Endodermal cell (in vitro differentiated cells): Measurements from ENCODE around the gene WDR91. TPM values are rescaled to one million over a fixed set of nuclear protein-coding genes. Genes with fewer than 3 reads are reported as not detected.
"Not testable (repeated sequence)": the region's sequence is repeated elsewhere in the genome, so short reads cannot be mapped to it uniquely, and the experiment has no call there.

ENCODE experiments used
- DNase-seq: peaks from one replicate; pipeline ENCODE4 v3.0.0-alpha.2; 2017
- H3K27ac ChIP-seq: 2 replicates; pipeline ENCODE4 v1.5.1; 2013; ENCODE audit warnings: mild to moderate bottlenecking, low read depth, low read length, moderate library complexity
- H3K27me3 ChIP-seq: 2 replicates; pipeline ENCODE4 v1.6.1; 2013; ENCODE audit warnings: mild to moderate bottlenecking, low read length, moderate library complexity; ENCODE audit not compliant: insufficient read depth, control insufficient read depth, poor library complexity, severe bottlenecking
- H3K36me3 ChIP-seq: 2 replicates; pipeline ENCODE4 v1.7.0; 2013; ENCODE audit warnings: mild to moderate bottlenecking, low read length, moderate library complexity; ENCODE audit not compliant: control insufficient read depth, insufficient read depth
- H3K4me1 ChIP-seq: one replicate; pipeline ENCODE4 v1.7.0; 2013; ENCODE audit warnings: low read length; ENCODE audit not compliant: control insufficient read depth, insufficient read depth
- H3K4me3 ChIP-seq: 2 replicates; pipeline ENCODE4 v1.5.1; 2013; ENCODE audit warnings: mild to moderate bottlenecking, low read length, moderate library complexity
- H3K9ac ChIP-seq: 2 replicates; pipeline ENCODE4 v1.6.1; 2013; ENCODE audit warnings: mild to moderate bottlenecking, low read length, moderate library complexity; ENCODE audit not compliant: poor library complexity, severe bottlenecking; ENCODE audit errors: extremely low read depth
- H3K9me3 ChIP-seq: 2 replicates; pipeline ENCODE4 v1.6.1; 2013; ENCODE audit warnings: mild to moderate bottlenecking, low read length, moderate library complexity; ENCODE audit not compliant: control insufficient read depth
- H3K27ac Mint-ChIP-seq: 2 replicates; pipeline ENCODE4 v1.8.0; 2020; ENCODE audit warnings: mixed read lengths
- H3K27me3 Mint-ChIP-seq: 2 replicates; pipeline ENCODE4 v1.8.0; 2021; ENCODE audit warnings: mild to moderate bottlenecking, mixed read lengths; ENCODE audit not compliant: insufficient read depth
- H3K36me3 Mint-ChIP-seq: 2 replicates; pipeline ENCODE4 v1.8.0; 2020; ENCODE audit warnings: low read depth, mixed read lengths
- H3K4me1 Mint-ChIP-seq: 2 replicates; pipeline ENCODE4 v1.8.0; 2020; ENCODE audit warnings: mixed read lengths
- H3K4me3 Mint-ChIP-seq: 2 replicates; pipeline ENCODE4 v1.8.0; 2020; ENCODE audit warnings: mild to moderate bottlenecking, moderate library complexity, mixed read lengths
- H3K9me3 Mint-ChIP-seq: 2 replicates; pipeline ENCODE4 v1.8.0; 2020; ENCODE audit warnings: mild to moderate bottlenecking, mixed read lengths
- CTCF ChIP-seq: fragments of 200-600 bp; sonication (generic); conservative IDR thresholded peaks from 2 replicates; pipeline ENCODE4 v1.5.0; 2021; ENCODE audit warnings: antibody characterized with exemption, mild to moderate bottlenecking
- WGBS, 2 experiments: methylation state at CpG; one replicate each; pipeline versions ENCODE4 v1.1.5 to v1.1.7; 2013; ENCODE audit warnings: missing lambda C conversion rate in 2 of 2, mixed read lengths in 1 of 2; ENCODE audit not compliant: insufficient coverage in 1 of 2, insufficient read length in 1 of 2; 5-methylcytosine and 5-hydroxymethylcytosine counted together
- total RNA-seq, 2 donors: library from RNA; stranded (reverse); fragmentation: NEBNext Ultra II Directional in 1 of 2; extraction: Animal tissue kit (Norgen Biotek cat#: 25700) in 1 of 2; gene quantifications; 2 replicates in 1 of 2; 3 replicates in 1 of 2; pipeline ENCODE4 v1.2.1, GENCODE V29; 2021

WDR91 gene
- total RNA-seq, 2 donors from 2014 or later: 8.2 to 9.6 TPM

- Mint-ChIP-seq H3K27me3 (peaks cover 10% of the 10 kb centered on the region), H3K4me1 (peaks cover 4% of the 10 kb centered on the region), H3K27ac (no peak overlapping the region), H3K9me3 (no peaks in the 10 kb centered on the region), H3K36me3 (no peaks in the 10 kb centered on the region), H3K4me3 (no peak overlapping the region)
- no peaks in the 10 kb centered on the region for H3K9me3 ChIP-seq
- no peak for DNase-seq
- H3K4me3 ChIP-seq: no peak overlapping the region
- peaks cover 6% of the 10 kb centered on the region for H3K27me3 ChIP-seq
- 78 to 88% methylated on average over 1 to 2 of the region's 2 CpGs for WGBS, 2 experiments
- no peaks in the 10 kb centered on the region for H3K36me3 ChIP-seq
- H3K4me1 ChIP-seq: no peaks in the 10 kb centered on the region
- H3K9ac ChIP-seq: no peak overlapping the region
- TF ChIP-seq CTCF: no peak
- H3K27ac ChIP-seq: no peak overlapping the region
Observed at GRCh38 chr7:135213831-135214230, 2.5 kb upstream of the WDR91 start.

GRCh38 chr7:135211946-135212685, 790 bp upstream of the WDR91 start:
- H3K9me3 Mint-ChIP-seq, H3K27me3 ChIP-seq, H3K36me3 Mint-ChIP-seq, H3K36me3 ChIP-seq, H3K4me1 ChIP-seq, H3K9me3 ChIP-seq, DNase-seq: not testable (repeated sequence)
- WGBS, 2 experiments: 2 to 73% methylated on average over 5 to 30 of the region's 30 CpGs
- Mint-ChIP-seq H3K4me1 (peaks cover 12% of the 10 kb centered on the region), H3K4me3 (peak overlapping the region; percentile 81), H3K27me3 (peaks cover 10% of the 10 kb centered on the region), H3K27ac (peak overlapping the region; percentile 89)
- H3K9ac ChIP-seq: peak overlapping the region; percentile 51
- H3K4me3 ChIP-seq: peak overlapping the region; percentile 82
- H3K27ac ChIP-seq: peak overlapping the region; percentile 86

- DNase-seq: no peak
- peaks cover 4% of the 10 kb centered on the region for H3K36me3 ChIP-seq
- H3K4me3 Mint-ChIP-seq: peak overlapping the region; percentile 81
- no peak overlapping the region for H3K27ac Mint-ChIP-seq
- H3K9me3 ChIP-seq: no peaks in the 10 kb centered on the region
- peaks cover 10% of the 10 kb centered on the region for H3K27me3 Mint-ChIP-seq
- TF ChIP-seq CTCF: no peak
- H3K9me3 Mint-ChIP-seq: no peaks in the 10 kb centered on the region
- WGBS, 2 experiments: 13 to 28% methylated on average over 8 to 13 of the region's 13 CpGs
- H3K27ac ChIP-seq: peak overlapping the region; percentile 17
- peak overlapping the region; percentile 89 for H3K4me3 ChIP-seq
- peaks cover 12% of the 10 kb centered on the region for H3K4me1 Mint-ChIP-seq
- H3K36me3 Mint-ChIP-seq: no peaks in the 10 kb centered on the region
- peak overlapping the region; percentile 57 for H3K9ac ChIP-seq
- H3K4me1 ChIP-seq: no peaks in the 10 kb centered on the region
- H3K27me3 ChIP-seq: peaks cover 6% of the 10 kb centered on the region
Observed at GRCh38 chr7:135210888-135211178, 493 bp downstream of the WDR91 start.
